ENCODE data around the gene SLC39A1. TPM values are rescaled to one million over a fixed set of nuclear protein-coding genes. Genes with fewer than 3 reads are reported as not detected.

SLC39A1 gene
- total RNA-seq = 100 and 102 TPM in 2 replicates

GRCh38 chr1:153963030-153963849, at the start of gene SLC39A1:
Gene SLC39A1 (minus strand): TSS chr1:153963537. CDS start chr1:153962715, 822 bp downstream.

GRCh38 chr1:153990468-153991150, 27.3 kb upstream of the SLC39A1 start, which contains the start of gene RPS27:
Gene RPS27 (plus strand): TSS chr1:153990762. CDS start chr1:153990797, 35 bp downstream.

GRCh38 chr1:153985941-153986761, 22.8 kb upstream of the SLC39A1 start, which contains the start of gene RAB13:
Gene RAB13 (minus strand): TSS chr1:153986339. CDS start chr1:153986236, 103 bp downstream.

GRCh38 chr1:153977250-153978240, 14.2 kb upstream of the SLC39A1 start, which contains the start of gene JTB:
Gene JTB (minus strand): TSS chr1:153977674. CDS start chr1:153977252, 422 bp downstream.

GRCh38 chr1:153967107-153967999, 4.0 kb upstream of the SLC39A1 start, which contains the start of gene CREB3L4:
Gene CREB3L4 (plus strand): TSS chr1:153967902. CDS start chr1:153968526, 624 bp downstream.

GRCh38 chr1:153958111-153958960, 5.0 kb downstream of the SLC39A1 start, which contains the start of gene CRTC2:
Gene CRTC2 (minus strand): TSS chr1:153958612. CDS start chr1:153958497, 115 bp downstream.

GRCh38 chr1:153946622-153947241, 16.6 kb downstream of the SLC39A1 start, which contains the start of gene DENND4B:
Gene DENND4B (minus strand): TSS chr1:153946718. CDS start chr1:153944374, 2,344 bp downstream.

GRCh38 chr1:153922972-153923925, 40.1 kb downstream of the SLC39A1 start, which contains the start of gene GATAD2B:
Gene GATAD2B (minus strand): TSS chr1:153922972. CDS start chr1:153828347, 94,625 bp downstream.

Small RNAs within 50 kb of the gene (small RNA-seq; reads per million reads assigned to genes)
- not detected for gene MIR6737

Other genes starting within 250 kb of the SLC39A1 start
- 50.0 and 50.6 TPM in 2 replicates for gene INTS3, start 235.5 kb downstream of the SLC39A1 start, total RNA-seq
- gene SLC27A3, start 188.1 kb downstream of the SLC39A1 start, total RNA-seq = 11.6 and 16.0 TPM in 2 replicates
- gene GATAD2B, start 40.6 kb downstream of the SLC39A1 start, total RNA-seq = 15.9 and 21.2 TPM in 2 replicates
- 25.2 and 28.4 TPM in 2 replicates for gene DENND4B, start 16.8 kb downstream of the SLC39A1 start, total RNA-seq
- 8.8 and 12.1 TPM in 2 replicates for gene CRTC2, start 4.9 kb downstream of the SLC39A1 start, total RNA-seq
- gene CREB3L4, start 4.4 kb upstream of the SLC39A1 start, total RNA-seq = 6.1 and 9.1 TPM in 2 replicates
- gene JTB, start 14.1 kb upstream of the SLC39A1 start, total RNA-seq = 114 and 132 TPM in 2 replicates
- 61.6 and 63.0 TPM in 2 replicates for gene RAB13, start 22.8 kb upstream of the SLC39A1 start, total RNA-seq
- 882 and 1,570 TPM in 2 replicates for gene RPS27, start 27.2 kb upstream of the SLC39A1 start, total RNA-seq
- under 0.01 and 0.10 TPM in 2 replicates for gene NUP210L, start 191.5 kb upstream of the SLC39A1 start, total RNA-seq
- gene TPM3, start 228.6 kb upstream of the SLC39A1 start, total RNA-seq = 741 and 1,680 TPM in 2 replicates
- not detected in 2 replicates for gene CFAP141, start 242.8 kb upstream of the SLC39A1 start, total RNA-seq

Measured in vein endothelial cell (primary cell).